GM10847 (cell line): ENCODE results near the gene TMEM150B.

Experiments
- POLR2A ChIP-seq: IDR thresholded peaks from 2 replicates; pipeline ENCODE4 v1.6.1; 2011; ENCODE audit not compliant: insufficient read length; ENCODE audit errors: extremely low read depth

TMEM150B gene

DNA sequence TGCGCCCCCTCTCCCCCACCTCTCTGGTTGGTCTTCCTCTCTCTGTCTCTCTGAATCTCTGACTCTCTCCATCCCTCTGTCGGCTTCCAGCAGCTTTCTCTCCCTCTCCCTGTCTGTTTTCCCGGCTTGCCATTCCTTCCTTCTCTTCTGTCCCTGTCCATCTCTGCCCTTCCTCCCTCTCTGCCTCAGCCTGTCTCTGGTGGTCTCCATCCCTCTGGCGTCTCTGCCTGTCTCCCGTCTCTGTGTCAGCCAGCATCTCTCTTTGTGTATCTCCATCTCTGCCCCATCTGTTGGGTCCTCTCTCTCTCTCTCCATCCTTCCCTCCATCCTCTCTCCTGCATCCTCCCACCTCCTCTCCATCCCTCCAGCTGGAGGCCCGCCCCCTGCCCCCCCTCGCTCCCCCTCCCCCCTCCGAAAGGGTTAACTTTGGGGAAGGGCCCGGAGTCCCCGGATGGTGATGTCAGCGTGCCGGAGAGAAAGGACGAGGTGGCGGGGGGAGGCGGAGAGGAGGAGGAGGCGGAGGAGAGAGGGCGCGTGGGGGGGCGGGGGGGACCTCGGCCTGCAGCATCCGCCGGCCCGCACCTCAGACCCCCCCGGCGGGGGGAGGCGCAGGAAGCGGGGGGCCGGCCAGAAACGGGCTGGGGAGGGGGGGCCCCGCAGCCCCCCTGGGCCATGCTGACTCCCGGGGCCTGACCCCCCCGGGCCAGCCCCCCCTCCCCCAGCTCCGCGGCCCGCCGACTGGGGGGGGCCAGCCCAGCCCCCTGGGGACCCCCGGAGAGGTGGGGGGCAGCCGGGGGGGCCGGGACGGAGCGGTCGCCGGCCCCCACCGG, 41.4 kb downstream of the TMEM150B start, which contains the start of gene BRSK1:
Gene BRSK1, plus strand, starts transcription at position 450 of the 830 bp plus-strand sequence. CDS start 446 bp downstream, outside the sequence.
- no peak for TF ChIP-seq POLR2A

DNA sequence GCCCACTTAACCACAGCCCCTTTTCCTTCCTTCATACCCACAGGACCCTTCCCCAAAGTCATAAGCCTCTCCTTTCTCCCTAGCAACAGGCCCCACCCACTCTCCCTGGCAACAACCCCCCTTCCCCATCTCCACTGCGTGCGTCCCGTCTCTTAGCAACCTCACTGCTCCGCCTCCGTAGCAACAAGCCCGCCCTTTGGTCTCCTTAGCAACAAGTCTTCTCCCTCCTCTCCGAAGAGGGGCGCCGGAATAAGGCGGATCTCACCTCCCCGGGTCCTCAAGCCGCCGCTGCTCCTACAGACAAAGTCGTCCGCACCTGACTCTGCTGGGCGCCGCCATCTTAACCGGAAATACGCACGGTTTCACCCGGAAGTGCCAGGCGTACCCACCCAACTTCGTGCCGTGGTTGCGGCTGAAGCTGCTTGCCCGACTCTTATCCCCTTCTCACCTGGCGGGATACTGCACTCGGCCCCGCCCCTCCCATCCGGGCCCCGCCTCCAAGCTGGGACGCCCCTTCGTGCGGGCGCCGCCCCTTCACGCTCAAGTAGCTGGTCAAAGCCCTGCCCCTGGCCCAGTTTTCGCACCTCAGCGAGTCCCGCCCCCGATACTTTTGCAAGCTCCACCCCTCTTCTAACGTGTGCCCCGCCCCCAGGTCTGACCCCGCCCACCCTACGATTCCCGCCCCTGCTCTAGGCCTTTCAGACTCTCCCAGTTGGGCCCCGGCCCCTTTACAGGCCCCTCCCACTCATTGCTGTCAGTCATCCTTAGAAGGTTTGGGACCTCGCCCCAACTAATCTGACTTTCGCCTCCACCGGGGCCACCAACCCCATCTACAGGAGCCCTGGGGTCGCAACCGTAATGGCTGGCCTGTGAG, 45.1 kb downstream of the TMEM150B start, which contains the start of gene HSPBP1:
Gene HSPBP1, minus strand, starts transcription at position 341 of the 874 bp plus-strand sequence. CDS start 502 bp downstream, outside the sequence.
- peak; percentile 52 for TF ChIP-seq POLR2A

DNA sequence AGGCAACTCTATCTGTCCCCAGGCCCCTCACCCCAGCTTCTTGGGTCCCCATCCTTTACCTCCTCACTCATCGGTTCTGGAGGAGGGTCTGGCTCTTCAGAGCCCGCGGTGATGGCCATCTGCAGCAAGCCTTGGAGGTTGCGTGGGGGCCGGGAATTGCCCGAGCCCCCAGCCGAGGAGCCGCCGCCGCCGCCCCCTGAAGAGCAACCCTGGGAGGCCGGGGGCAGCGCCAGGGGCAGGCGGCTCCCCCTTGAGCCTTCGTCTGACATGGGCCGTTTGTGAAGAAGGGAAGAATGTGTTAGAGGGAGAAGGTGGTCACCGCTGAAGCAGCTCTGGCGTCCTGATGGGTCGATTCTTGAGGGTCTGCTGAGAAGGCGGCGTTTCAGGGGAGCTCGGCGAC, 45.8 kb downstream of the TMEM150B start:
- no peak for TF ChIP-seq POLR2A

DNA sequence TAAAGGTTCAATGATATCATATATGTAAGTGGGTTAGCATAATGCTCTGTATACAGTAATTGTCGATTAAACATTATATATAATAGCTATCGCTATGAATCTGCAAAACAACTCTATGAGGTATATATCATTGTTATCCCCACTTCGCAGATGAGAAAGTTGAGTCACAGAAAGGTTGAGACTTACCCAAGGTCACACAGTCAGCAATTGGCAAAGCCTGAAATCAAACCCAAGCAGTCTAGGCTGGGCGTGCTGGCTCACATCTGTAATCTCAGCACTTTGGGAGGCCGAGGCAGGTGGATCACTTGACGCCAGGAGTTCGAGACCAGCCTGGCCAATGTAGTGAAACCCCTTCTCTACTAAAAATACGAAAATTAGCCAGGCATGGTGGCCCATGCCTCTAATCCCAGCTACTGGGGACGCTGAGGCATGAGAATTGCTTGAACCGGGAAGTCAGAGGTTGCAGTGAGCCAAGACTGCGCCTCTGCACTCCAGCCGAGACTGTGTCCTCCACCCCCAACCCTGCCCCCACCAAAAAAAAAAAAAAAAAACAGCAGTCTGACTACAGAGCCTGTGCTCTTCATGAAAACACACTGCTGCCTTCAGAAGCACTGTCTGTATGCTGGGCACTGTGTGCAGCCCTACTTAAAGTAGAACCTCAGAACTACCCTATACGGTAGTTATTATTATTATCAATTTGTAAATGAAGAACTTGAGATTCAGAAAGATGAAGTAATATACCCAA, 46.6 kb downstream of the TMEM150B start:
- no peak for TF ChIP-seq POLR2A

DNA sequence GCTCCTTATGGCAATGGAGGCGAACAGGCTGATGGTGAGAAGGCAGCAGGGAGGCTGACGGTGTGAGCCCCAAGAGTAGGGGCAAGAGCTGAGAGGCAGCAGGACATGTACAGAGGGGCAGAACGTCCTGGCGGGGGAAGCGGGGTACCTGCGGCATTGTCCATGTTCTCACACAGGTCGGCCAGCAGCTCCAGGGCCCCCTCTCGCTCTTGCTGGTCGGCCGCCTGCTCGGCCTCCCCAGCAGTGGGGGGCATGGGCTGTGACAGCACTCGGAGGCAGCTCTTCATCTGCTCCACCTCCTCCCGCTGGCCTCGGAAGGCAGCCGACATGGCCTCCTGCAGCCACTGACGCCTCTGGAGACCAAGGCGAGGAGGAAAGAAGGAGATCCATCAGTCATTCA, 47.6 kb downstream of the TMEM150B start:
- TF ChIP-seq POLR2A = no peak

DNA sequence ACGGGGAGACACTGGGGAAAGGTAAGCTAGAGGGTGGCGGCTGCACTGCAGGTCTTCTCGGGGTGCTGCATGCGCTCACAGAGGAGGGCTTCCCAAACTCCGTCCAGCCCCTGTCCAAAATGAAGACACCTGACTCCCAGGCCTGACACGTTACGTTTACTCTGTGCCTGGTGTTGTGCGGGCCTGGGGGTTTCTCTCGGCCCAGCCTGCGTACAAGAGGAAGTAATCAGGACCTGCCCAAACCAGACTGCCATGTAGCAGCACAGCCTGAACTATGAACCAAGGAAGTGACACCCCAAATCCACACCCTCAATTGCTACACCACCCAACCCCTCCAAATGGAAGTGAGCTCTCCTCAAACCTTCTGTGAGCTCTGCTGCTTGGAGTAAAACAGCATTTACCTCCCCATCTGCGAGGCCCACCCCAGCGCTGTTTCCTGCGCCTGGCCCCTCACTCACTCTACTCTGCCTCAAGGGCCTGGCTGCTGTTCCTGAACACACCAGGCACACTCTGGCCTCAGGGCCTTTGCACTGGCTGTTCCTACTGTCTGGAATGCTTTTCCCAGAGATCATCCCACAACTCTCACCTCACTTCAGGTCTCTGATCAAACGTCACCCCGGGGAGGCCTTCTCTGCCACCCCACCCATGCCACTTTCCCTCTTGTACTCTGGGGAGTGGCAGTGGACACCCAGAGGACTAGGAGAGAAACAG, 48.3 kb downstream of the TMEM150B start:
- no peak for TF ChIP-seq POLR2A

DNA sequence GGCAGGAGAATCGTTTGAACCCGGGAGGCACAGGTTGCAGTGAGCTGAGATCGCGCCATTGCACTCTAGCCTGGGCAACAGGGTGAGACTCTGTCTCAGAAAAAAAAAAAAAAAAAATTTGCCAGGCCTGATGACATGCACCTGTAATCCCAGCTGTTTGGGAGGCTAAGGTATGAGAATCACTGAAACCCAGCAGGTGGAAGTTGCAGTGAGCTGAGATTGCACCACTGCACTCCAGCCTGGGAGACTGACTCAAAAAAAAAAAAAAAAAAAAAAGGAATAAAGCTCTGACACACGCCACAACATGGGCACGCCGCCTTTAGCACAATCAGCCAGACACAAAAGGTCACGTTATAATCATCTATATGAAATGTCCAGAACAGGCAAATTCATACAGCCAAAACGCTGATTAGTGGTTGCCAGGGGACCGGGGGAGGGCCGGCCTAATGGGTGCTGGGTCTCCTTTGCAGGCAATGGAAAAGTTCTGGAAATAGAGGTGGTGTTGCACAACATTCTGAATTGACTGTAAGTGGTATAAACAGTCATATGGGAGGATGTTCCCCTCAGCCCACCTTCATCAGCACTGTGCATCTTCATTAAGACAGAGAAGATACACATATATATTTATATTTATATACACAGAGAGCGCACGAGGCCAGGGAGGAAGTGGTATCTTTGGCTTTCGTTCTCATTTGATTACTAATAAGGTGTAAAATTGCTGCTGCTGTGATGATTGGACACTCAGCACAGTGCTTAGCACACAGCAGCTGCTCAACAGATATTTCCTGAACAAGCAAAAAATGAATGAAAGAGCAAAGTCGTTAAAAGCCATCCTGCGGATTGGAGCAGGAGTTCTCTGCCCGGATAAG, 49.1 kb downstream of the TMEM150B start:
- TF ChIP-seq POLR2A = no peak

DNA sequence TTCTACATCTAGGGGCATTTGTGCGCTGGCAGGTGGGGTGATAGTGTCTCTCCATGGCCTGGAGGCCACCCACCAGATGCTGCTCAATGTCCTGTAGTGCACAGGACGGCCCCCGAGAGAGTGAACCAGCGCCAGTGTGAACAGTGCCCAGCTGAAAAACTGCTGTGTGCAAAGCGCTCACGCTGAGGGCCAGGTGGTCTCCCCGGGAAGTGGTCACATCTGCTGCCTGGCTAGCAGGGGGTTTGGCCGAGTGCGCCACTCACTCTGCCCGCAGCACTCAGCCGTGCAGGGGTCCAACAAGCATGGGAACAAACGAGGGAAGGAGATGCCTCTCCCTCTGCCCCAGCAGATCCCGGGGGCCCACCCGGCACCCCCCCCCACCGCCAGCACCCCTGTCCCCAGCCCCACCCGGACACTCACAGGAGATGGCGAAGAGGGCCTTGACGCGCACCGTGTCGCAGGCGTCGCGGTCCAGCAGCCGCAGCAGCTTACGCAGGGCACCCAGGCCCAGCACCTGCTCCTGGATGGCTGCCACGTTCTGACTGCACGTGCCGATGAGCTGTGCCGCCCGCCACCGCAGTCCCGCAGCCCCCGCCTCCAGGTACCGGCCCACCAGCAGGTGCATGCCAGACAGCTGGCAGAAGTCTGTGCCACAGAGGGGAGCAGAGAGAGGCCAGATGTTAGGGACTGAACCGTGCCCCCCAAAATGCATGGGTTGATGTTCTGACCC, 51.0 kb downstream of the TMEM150B start:
- no peak for TF ChIP-seq POLR2A

DNA sequence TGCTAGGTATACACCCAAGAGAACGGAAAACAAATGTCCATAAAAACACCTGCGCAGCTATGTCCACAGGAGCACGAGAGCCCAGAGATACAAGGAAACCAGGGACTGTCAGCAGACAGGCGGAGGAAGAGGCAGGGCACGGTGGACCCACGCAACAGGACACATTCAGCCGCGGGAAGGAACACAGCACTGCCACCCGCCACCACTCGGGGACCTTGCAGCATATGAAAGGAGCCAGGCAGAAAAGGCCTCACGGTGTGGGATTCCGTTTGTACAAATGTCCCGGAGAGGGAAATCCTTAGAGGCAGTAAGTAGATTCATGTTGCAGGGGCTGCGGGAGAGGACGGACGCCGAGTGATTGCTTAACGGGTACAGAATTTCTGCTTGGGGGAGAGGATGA, 53.0 kb downstream of the TMEM150B start:
- no peak for TF ChIP-seq POLR2A

DNA sequence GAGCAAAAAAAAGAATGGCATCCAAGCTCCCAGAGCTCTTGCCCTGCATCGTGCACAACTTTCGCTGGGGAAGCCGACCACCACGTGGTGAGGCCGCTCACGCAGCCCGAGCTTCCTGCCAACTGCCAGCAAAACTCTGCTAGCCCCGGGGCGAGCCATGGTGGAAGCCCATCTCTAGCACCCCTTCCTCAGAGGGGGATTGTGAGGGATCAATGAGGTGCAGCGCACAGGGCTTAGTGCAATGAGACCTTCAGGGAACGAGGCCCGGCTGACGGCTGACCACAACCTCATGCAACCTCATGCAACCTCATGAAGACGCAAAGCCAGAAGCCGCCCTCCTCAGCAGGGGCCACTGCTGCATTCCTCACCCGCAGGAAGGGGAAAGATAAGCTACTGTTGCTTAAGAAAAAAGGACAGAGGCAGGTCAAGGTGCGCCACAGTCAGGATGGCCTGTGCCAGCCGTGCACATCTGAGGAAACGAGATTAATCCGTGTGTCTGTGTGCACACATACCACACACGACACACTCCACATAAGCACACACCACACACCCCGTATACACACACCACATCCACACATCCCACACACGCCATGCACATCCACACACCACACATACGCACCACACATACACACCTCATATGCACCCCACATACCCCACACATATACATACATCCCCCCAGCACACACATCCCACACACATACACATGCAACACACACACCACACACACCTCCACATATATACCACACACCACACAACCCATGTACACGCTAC, 54.8 kb downstream of the TMEM150B start:
- TF ChIP-seq POLR2A = no peak

DNA sequence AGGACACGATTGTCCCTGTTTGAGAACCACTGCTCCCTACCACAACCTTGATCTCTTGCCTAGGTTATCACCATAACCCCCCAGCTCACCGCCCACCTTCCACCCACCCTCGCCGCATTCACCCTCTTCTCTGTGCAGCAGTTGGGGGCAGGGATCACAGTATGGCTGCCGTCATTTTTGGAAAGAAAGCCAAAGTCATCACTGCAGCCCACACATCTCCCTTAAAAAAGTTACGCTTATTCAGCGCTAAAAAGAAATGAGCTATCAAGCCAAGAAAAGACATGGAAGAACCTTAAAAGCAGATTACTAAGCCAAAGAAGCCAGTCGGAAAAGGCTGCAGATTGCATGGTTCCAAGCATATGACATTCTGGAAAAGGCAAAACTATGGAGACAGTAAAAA, 55.8 kb downstream of the TMEM150B start:
- TF ChIP-seq POLR2A = no peak

DNA sequence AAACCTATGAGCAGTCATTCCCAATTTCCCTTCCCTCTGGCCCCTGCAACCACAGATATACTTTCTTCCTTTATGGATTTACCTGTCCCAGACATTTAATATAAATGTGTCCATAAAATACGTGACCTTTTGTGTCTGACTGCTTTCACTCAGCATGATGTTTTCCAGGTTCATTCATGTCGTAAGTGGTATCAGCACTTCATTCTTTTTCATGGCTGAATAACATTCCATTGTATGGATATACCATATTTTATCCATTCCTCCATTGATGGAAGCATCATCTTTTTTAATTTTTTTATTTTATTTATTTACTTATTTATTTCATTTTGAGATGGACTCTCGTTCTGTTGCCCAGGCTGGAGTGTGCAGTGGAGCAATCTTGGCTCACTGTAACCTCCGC, 58.3 kb downstream of the TMEM150B start:
- no peak for TF ChIP-seq POLR2A

DNA sequence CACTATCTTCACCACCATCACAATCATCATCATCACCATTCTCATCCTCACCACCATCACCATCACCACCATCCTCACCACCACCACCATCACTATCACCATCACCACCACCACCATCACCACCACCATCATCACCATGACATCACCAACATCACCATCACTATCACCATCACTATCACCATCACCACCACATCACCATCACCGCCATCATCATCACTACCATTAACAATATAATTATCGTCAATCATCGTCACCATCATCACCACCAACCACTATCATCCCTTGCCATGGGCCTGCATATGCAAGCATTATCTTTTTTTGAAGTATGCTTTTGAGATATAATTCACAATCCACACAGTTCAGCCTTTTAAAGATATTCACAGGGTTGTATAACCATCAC, 58.7 kb downstream of the TMEM150B start:
- TF ChIP-seq POLR2A = no peak
